ENCODE results near the gene BBS4. TPM values are rescaled to one million over a fixed set of nuclear protein-coding genes. Genes with fewer than 3 reads are reported as not detected.
"Not testable (repeated sequence)": the region's sequence is repeated elsewhere in the genome, so short reads cannot be mapped to it uniquely, and the experiment has no call there.

BBS4 gene
- total and polyA plus RNA-seq, 8 donors, result 8.6 to 19.2 (median 10.4) TPM

- TF ChIP-seq, protein P1, sequence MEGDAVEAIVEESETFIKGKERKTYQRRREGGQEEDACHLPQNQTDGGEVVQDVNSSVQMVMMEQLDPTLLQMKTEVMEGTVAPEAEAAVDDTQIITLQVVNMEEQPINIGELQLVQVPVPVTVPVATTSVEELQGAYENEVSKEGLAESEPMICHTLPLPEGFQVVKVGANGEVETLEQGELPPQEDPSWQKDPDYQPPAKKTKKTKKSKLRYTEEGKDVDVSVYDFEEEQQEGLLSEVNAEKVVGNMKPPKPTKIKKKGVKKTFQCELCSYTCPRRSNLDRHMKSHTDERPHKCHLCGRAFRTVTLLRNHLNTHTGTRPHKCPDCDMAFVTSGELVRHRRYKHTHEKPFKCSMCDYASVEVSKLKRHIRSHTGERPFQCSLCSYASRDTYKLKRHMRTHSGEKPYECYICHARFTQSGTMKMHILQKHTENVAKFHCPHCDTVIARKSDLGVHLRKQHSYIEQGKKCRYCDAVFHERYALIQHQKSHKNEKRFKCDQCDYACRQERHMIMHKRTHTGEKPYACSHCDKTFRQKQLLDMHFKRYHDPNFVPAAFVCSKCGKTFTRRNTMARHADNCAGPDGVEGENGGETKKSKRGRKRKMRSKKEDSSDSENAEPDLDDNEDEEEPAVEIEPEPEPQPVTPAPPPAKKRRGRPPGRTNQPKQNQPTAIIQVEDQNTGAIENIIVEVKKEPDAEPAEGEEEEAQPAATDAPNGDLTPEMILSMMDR (IDR thresholded peaks at IDR 0.05), result no peak
- DNase-seq (no peak), FAIRE-seq (no peak), ATAC-seq (no peak)
- intact Hi-C loops (cut with DNase I), result no loop called here
- no peak overlapping the region for H3K4me3 ChIP-seq
- H3K36me3 ChIP-seq, result peaks cover 0 to 5% (median 0%) of the 10 kb centered on the region in 3 donors
- H3K4me1 ChIP-seq, result no peaks in the 10 kb centered on the region
- 87 to 95% methylated on average over 3 of the region's 3 CpGs for WGBS, 2 donors
- H3K27me3 ChIP-seq, result no peaks in the 10 kb centered on the region
- H3K27ac ChIP-seq, result no peak overlapping the region
- no peaks in the 10 kb centered on the region for H3K9me3 ChIP-seq
Observed at GRCh38 chr15:72725446-72725845, 39.4 kb downstream of the BBS4 start.

GRCh38 chr15:72725851-72726250 is 39.8 kb downstream of the BBS4 start:
- ATAC-seq, H3K4me1 ChIP-seq: not testable (repeated sequence)

DNA sequence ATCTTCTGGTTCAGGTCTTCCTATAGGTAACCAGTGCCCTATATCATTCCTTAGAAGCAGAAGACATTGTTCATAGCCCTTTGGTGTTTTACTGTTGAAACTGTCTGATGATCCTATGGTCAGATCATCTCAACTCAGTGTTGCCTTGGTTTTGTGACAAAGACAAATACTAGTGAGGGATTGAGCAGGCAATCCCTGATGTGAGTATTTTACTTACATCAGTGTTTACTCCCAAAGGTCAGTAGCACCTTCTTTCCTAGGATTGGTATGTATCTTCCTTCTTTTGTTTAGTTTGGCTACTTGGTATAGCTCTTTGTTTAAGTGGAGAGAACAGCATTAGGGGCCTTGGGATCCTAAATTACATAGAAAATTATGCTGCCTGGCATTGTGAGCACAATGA is 41.1 kb downstream of the BBS4 start:
- Histone ChIP-seq H3K4me1 (no peaks in the 10 kb centered on the region), H3K36me3 (peaks cover 0 to 9% (median 4%) of the 10 kb centered on the region in 3 donors), H3K27ac (no peak overlapping the region), H3K9me3 (no peaks in the 10 kb centered on the region), H3K27me3 (no peaks in the 10 kb centered on the region), H3K4me3 (no peak overlapping the region)
- DNase-seq (no peak), ATAC-seq (no peak), FAIRE-seq (no peak)
- TF ChIP-seq, protein P1 (IDR thresholded peaks at IDR 0.05), result no peak
- intact Hi-C loops (cut with DNase I), result no loop called here

More at GRCh38 chr15:72725851-72726250, 39.8 kb downstream of the BBS4 start:
- FAIRE-seq; H3K4me3 ChIP-seq; H3K36me3 ChIP-seq; H3K27ac ChIP-seq; intact Hi-C loops (cut with DNase I); H3K27me3 ChIP-seq; DNase-seq; H3K9me3 ChIP-seq: not testable (repeated sequence)
- 97 to 98% methylated on average over 6 of the region's 6 CpGs for WGBS, 2 donors

DNA sequence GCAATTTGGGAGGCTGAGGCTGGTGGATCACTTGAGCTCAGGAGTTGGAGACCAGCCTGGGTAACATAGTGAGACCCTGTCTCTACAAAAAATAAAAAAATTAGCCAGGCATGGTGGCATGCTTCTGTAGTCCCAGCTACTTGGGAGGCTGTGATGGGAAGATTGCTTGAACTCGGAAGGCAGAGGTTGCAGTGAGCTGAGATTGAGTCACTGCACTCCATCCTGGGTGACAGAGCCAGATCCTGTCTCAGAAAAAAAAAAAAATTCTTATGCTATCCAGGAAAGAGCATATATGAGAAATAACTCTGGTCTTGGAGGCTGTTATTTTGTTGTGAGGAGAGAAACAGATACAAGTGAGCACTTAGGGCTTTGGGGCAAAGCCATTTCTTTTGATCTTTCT is 42.2 kb downstream of the BBS4 start:
- ATAC-seq; H3K27me3 ChIP-seq; H3K36me3 ChIP-seq; H3K27ac ChIP-seq; H3K4me1 ChIP-seq; H3K4me3 ChIP-seq; FAIRE-seq; H3K9me3 ChIP-seq; intact Hi-C loops (cut with DNase I); DNase-seq: not testable (repeated sequence)
- 77 to 92% methylated on average over 1 of the region's 1 CpG for WGBS, 2 donors

DNA sequence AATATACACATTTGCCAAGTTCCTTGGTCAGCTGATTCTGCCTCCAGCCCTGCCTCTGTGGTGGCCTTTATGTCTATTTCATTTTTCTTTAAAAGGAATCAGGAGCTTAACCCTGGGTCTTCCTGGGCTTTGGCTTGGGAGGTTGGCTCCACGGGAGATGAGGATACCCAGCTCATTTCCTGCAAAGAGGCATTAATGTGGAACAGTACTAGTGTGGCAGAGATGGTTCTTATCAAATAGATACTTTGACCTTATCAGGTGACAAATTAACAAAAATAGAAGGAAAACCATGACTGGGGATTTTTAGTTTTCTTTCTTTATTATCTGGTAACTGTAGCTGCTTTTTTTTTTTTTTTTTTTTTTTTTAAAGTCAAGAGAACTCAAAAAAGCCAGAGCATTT is 42.8 kb downstream of the BBS4 start:
- DNase-seq (no peak), FAIRE-seq (no peak), ATAC-seq (no peak)
- Histone ChIP-seq H3K4me3 (no peak overlapping the region), H3K4me1 (no peaks in the 10 kb centered on the region), H3K36me3 (peaks cover 0 to 9% (median 4%) of the 10 kb centered on the region in 3 donors), H3K27ac (no peak overlapping the region), H3K9me3 (no peaks in the 10 kb centered on the region), H3K27me3 (no peaks in the 10 kb centered on the region)
- 87 to 92% methylated on average over 1 of the region's 1 CpG for WGBS, 2 donors
- TF ChIP-seq, protein P1 (IDR thresholded peaks at IDR 0.05), result no peak
- intact Hi-C loops (cut with DNase I), result no loop called here

DNA sequence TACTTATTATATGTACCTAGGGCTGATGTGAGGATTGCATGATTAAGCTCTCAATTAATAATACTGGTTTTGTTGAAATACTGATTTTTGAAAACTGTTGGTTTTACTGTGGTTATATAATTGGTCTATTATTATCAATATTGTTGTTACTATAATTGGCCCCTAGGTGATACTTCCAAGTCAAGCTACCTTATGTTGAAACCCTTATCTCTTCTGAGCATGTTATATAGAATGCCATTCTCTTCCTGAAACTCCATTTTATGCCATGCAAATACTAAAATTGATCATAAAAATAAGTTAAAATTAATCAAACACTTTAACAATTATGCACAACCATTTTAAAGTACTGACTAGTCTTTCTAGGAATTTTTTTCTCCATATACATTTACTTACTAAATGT is 46.1 kb downstream of the BBS4 start:
- H3K27me3 ChIP-seq, result no peaks in the 10 kb centered on the region
- no peak overlapping the region for H3K4me3 ChIP-seq
- TF ChIP-seq, protein P1 (IDR thresholded peaks at IDR 0.05), result no peak
- no peaks in the 10 kb centered on the region for H3K9me3 ChIP-seq
- H3K36me3 ChIP-seq, result peaks cover 4 to 24% (median 10%) of the 10 kb centered on the region in 3 donors
- no peak for DNase-seq
- no peak for ATAC-seq
- intact Hi-C loops (cut with DNase I), result no loop called here
- H3K4me1 ChIP-seq, result no peaks in the 10 kb centered on the region
- H3K27ac ChIP-seq, result no peak overlapping the region
- no peak for FAIRE-seq
